IMR-90 (cell line): ENCODE results near the gene GRID1. TPM values are rescaled to one million over a fixed set of nuclear protein-coding genes. Genes with fewer than 3 reads are reported as not detected.

Source experiments
- ATAC-seq: fragments of 200-7000 bp; cut with Tn5 transposase; 2 replicates; pipeline ENCODE4 v1.9.1; 2020; ENCODE audit warnings: low read depth, mild to moderate bottlenecking, moderate library complexity
- BruUV-seq: library from RNA; stranded (reverse); fragments of 400-500 nt; replicated peaks from 2 replicates; lab custom pipeline; 2021; lab: Mats Ljungman, UMichigan
- CTCF ChIA-PET: fragments of 300-600 bp; formaldehyde crosslinking; extraction: SDS; loops from one replicate; lab custom pipeline; 2021; ENCODE audit warnings: antibody characterized with exemption; lab: Yijun Ruan, JAX
- POLR2A ChIA-PET: fragments of 300-600 bp; sonication (Branson Sonifier 250); formaldehyde crosslinking; loops from one replicate; lab custom pipeline; 2022; ENCODE audit warnings: antibody characterized with exemption; ENCODE audit not compliant: unreplicated experiment; lab: Charles Lee
- DNase-seq: peaks from one replicate; pipeline ENCODE4 v3.0.0; 2013
- H2AFZ ChIP-seq: replicated peaks from 2 replicates; pipeline ENCODE3; 2013; ENCODE audit warnings: low read length, mild to moderate bottlenecking; ENCODE audit not compliant: poor library complexity
- H2AK5ac ChIP-seq: 2 replicates; pipeline ENCODE4 v1.6.1; 2013; ENCODE audit warnings: low read depth, low read length, inconsistent platforms
- H2AK9ac ChIP-seq: replicated peaks from 2 replicates; pipeline ENCODE3; 2013; ENCODE audit warnings: mild to moderate bottlenecking, low read depth, low read length, moderate library complexity; ENCODE audit not compliant: poor library complexity
- H2BK120ac ChIP-seq: 2 replicates; pipeline ENCODE4 v1.6.1; 2013; ENCODE audit warnings: low read depth, low read length, inconsistent platforms
- H2BK15ac ChIP-seq: 3 replicates; pipeline ENCODE4 v1.6.1; 2013; ENCODE audit warnings: low read depth, low read length, inconsistent platforms
- H2BK20ac ChIP-seq: 2 replicates; pipeline ENCODE4 v1.6.1; 2013; ENCODE audit warnings: low read depth, mild to moderate bottlenecking, inconsistent platforms, low read length, moderate library complexity
- H2BK5ac ChIP-seq: 2 replicates; pipeline ENCODE4 v1.6.1; 2013; ENCODE audit warnings: mild to moderate bottlenecking, low read depth, low read length, inconsistent platforms; ENCODE audit not compliant: poor library complexity, severe bottlenecking
- H3K14ac ChIP-seq: replicated peaks from 2 replicates; pipeline ENCODE4 v1.6.1; 2013; ENCODE audit warnings: low read depth, low read length, inconsistent platforms
- H3K18ac ChIP-seq: 2 replicates; pipeline ENCODE4 v1.6.1; 2013; ENCODE audit warnings: low read depth, low read length, control low read depth
- H3K23ac ChIP-seq: 2 replicates; pipeline ENCODE4 v1.6.1; 2013; ENCODE audit warnings: low read depth, low read length, inconsistent platforms
- H3K27ac ChIP-seq: 2 replicates; pipeline ENCODE4 v1.5.1; 2013; ENCODE audit warnings: mild to moderate bottlenecking, control low read depth, low read length; ENCODE audit not compliant: insufficient read depth
- H3K27me3 ChIP-seq: 2 replicates; pipeline ENCODE4 v1.6.1; 2013; ENCODE audit warnings: low read length; ENCODE audit not compliant: control insufficient read depth, insufficient read depth
- H3K36me3 ChIP-seq: 2 replicates; pipeline ENCODE4 v1.6.1; 2013; ENCODE audit warnings: low read length, mixed read lengths; ENCODE audit not compliant: control insufficient read depth, insufficient read depth
- H3K4ac ChIP-seq: 2 replicates; pipeline ENCODE4 v1.6.1; 2013; ENCODE audit warnings: low read depth, low read length, inconsistent platforms
- H3K4me1 ChIP-seq: 2 replicates; pipeline ENCODE4 v1.6.1; 2013; ENCODE audit warnings: low read length, mixed read lengths; ENCODE audit not compliant: control insufficient read depth, insufficient read depth
- H3K4me2 ChIP-seq: 2 replicates; pipeline ENCODE4 v1.6.1; 2013; ENCODE audit warnings: low read depth, mild to moderate bottlenecking, control low read depth, low read length, moderate library complexity
- H3K4me3 ChIP-seq: 2 replicates; pipeline ENCODE4 v1.5.1; 2013; ENCODE audit warnings: low read depth, mild to moderate bottlenecking, control low read depth, low read length, moderate library complexity; ENCODE audit not compliant: insufficient read depth
- H3K56ac ChIP-seq: 2 replicates; pipeline ENCODE4 v1.6.1; 2013; ENCODE audit warnings: low read length, inconsistent platforms; ENCODE audit not compliant: insufficient read depth; ENCODE audit errors: extremely low read depth
- H3K79me1 ChIP-seq, 2 experiments: 2 replicates each; pipeline ENCODE4 v1.6.1; 2013; ENCODE audit warnings: low read length in 2 of 2, inconsistent platforms in 1 of 2, low read depth in 1 of 2
- H3K9ac ChIP-seq: 2 replicates; pipeline ENCODE4 v1.6.1; 2013; ENCODE audit warnings: low read depth, low read length, control low read depth
- H3K9me1 ChIP-seq: 2 replicates; pipeline ENCODE4 v1.6.1; 2013; ENCODE audit warnings: low read length, inconsistent platforms; ENCODE audit not compliant: insufficient read depth
- H3K9me3 ChIP-seq: 2 replicates; pipeline ENCODE4 v1.6.1; 2013; ENCODE audit warnings: low read length; ENCODE audit not compliant: control insufficient read depth, insufficient read depth
- H4K20me1 ChIP-seq: 2 replicates; pipeline ENCODE4 v1.6.1; 2013; ENCODE audit warnings: low read length, inconsistent platforms; ENCODE audit not compliant: insufficient read depth
- H4K5ac ChIP-seq: 2 replicates; pipeline ENCODE4 v1.6.1; 2013; ENCODE audit warnings: mild to moderate bottlenecking, low read depth, low read length, control low read depth
- H4K8ac ChIP-seq, 2 experiments: 2 replicates each; pipeline ENCODE4 v1.6.1; 2013; ENCODE audit warnings: low read depth in 2 of 2, low read length in 2 of 2, control low read depth in 1 of 2, inconsistent platforms in 1 of 2
- H4K91ac ChIP-seq: 2 replicates; pipeline ENCODE4 v1.6.1; 2013; ENCODE audit warnings: low read depth, low read length, inconsistent platforms; ENCODE audit not compliant: insufficient read depth
- BHLHE40 ChIP-seq: fragments of 150-350 bp; IDR thresholded peaks from 2 replicates; pipeline ENCODE4 v1.6.1; 2016; ENCODE audit warnings: mild to moderate bottlenecking, low read depth, low read length
- CEBPB ChIP-seq: IDR thresholded peaks from 2 replicates; pipeline ENCODE4 v1.6.1; 2012; ENCODE audit warnings: low read depth, low read length, improper control_type of control experiment
- CHD1 ChIP-seq: IDR thresholded peaks from 2 replicates; pipeline ENCODE4 v1.6.1; 2012; ENCODE audit warnings: low read depth, low read length, improper control_type of control experiment
- ELK1 ChIP-seq: fragments of 150-350 bp; IDR thresholded peaks from 2 replicates; pipeline ENCODE4 v1.6.1; 2016; ENCODE audit warnings: low read depth, mild to moderate bottlenecking, low read length, moderate library complexity, borderline replicate concordance
- FOS ChIP-seq: fragments of 150-350 bp; IDR thresholded peaks from 2 replicates; pipeline ENCODE4 v1.6.1; 2016; ENCODE audit warnings: low read depth, low read length
- MAFK ChIP-seq: IDR thresholded peaks from 2 replicates; pipeline ENCODE4 v1.6.1; 2012; ENCODE audit warnings: low read depth, low read length, improper control_type of control experiment
- MAZ ChIP-seq: IDR thresholded peaks from 2 replicates; pipeline ENCODE4 v1.6.1; 2012; ENCODE audit warnings: low read depth, mild to moderate bottlenecking, low read length, improper control_type of control experiment, moderate library complexity, borderline replicate concordance
- MXI1 ChIP-seq: IDR thresholded peaks from 2 replicates; pipeline ENCODE4 v1.6.1; 2012; ENCODE audit warnings: low read depth, mild to moderate bottlenecking, low read length, moderate library complexity, borderline replicate concordance
- NFE2L2 ChIP-seq: fragments of 150-350 bp; IDR thresholded peaks from 2 replicates; pipeline ENCODE4 v1.6.1; 2016; ENCODE audit warnings: low read depth, mild to moderate bottlenecking, low read length
- POLR2A ChIP-seq: IDR thresholded peaks from 2 replicates; pipeline ENCODE4 v1.6.1; 2012; ENCODE audit warnings: mild to moderate bottlenecking, low read depth, low read length
- RAD21 ChIP-seq: IDR thresholded peaks from 2 replicates; pipeline ENCODE4 v1.6.1; 2012; ENCODE audit warnings: low read length, improper control_type of control experiment
- RCOR1 ChIP-seq: IDR thresholded peaks from 2 replicates; pipeline ENCODE4 v1.6.1; 2012; ENCODE audit warnings: mild to moderate bottlenecking, low read length, improper control_type of control experiment; ENCODE audit not compliant: insufficient replicate concordance
- RFX5 ChIP-seq: IDR thresholded peaks from 2 replicates; pipeline ENCODE4 v1.8.0; 2012; ENCODE audit warnings: low read depth, mild to moderate bottlenecking, low read length, moderate library complexity
- SMC3 ChIP-seq: fragments of 150-350 bp; IDR thresholded peaks from 2 replicates; pipeline ENCODE4 v1.6.1; 2016; ENCODE audit warnings: low read depth, mild to moderate bottlenecking, antibody characterized with exemption, low read length, moderate library complexity
- USF2 ChIP-seq: fragments of 150-350 bp; IDR thresholded peaks from 2 replicates; pipeline ENCODE4 v1.6.1; 2017; ENCODE audit warnings: mild to moderate bottlenecking, antibody characterized with exemption, low read length, low read depth
- WGBS, 2 experiments: methylation state at CpG; one replicate each; pipeline versions ENCODE4 v1.1.5 to v1.1.7; 2013; ENCODE audit warnings: missing lambda C conversion rate in 2 of 2; ENCODE audit not compliant: insufficient read length in 1 of 2; ENCODE audit errors: extremely low coverage in 2 of 2; 5-methylcytosine and 5-hydroxymethylcytosine counted together
- dilution Hi-C: fragments of 300-500 bp; cut with HindIII; formaldehyde crosslinking; loops from one replicate; pipeline ENCODE4 v1.14.3; 2018; ENCODE audit warnings: low sequenced_read_pairs; ENCODE audit not compliant: unreplicated experiment
- in situ Hi-C: fragments of 300-500 bp; cut with MboI; formaldehyde crosslinking; loops from 3 replicates; pipeline ENCODE4 v1.14.3; 2019; ENCODE audit warnings: low sequenced_read_pairs, inconsistent platforms, mixed read lengths
- intact Hi-C: fragments of 100-400 bp; cut with micrococcal nuclease; formaldehyde crosslinking; loops from 2 replicates; pipeline ENCODE4 v1.10.0; 2022
- polyA plus RNA-seq, 3 experiments: library from polyadenylated mRNA; depleted of rRNA; stranded (reverse); fragments of >200 nt; gene quantifications; 2 replicates each; pipeline ENCODE4 v1.2.3, GENCODE V29; 2012; ENCODE audit warnings: low replicate concordance in 1 of 3
- total RNA-seq: library from RNA; depleted of rRNA; stranded (reverse); fragments of >200 nt; gene quantifications from 2 replicates; pipeline ENCODE4 v1.2.3, GENCODE V29; 2012
- TF ChIP-seq, protein P1 (sequence below): conservative IDR thresholded peaks from 2 replicates; pipeline ENCODE4 v1.5.1; 2012; ENCODE audit warnings: mild to moderate bottlenecking, low read depth, low read length, improper control_type of control experiment

The GRID1 gene
- total and polyA plus RNA-seq, 2 of the 4 experiments (the other 2 are of a cell fraction), result not detected

DNA sequence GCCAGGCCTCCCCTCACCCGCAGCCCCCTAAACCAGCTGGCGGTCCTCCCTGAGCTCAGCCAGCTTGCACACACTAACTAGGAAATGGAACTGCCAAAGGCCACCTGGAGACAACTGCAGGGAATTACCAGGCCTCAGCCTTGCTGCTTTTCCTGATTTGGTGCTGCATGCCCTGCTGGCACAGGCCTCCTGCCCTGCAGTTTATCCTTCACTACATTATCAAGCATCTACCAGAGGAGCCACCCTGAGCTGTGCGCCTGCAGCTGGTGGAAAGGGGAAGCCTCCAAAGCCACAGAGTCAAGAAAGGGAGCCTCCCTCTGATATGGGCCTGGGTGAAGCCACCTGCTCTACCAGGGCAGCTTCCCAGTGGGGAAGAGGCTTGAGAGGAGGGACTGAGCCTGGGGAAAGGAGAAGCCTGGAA is 139.8 kb downstream of the GRID1 start:
- Histone ChIP-seq H2AFZ (no peak overlapping the region), H3K4me2 (no peak overlapping the region), H4K91ac (no peak overlapping the region), H3K9me3 (no peaks in the 10 kb centered on the region), H4K8ac (no peak overlapping the region), H2BK15ac (no peak overlapping the region), H2AK9ac (no peak overlapping the region), H2BK20ac (no peak overlapping the region), H2AK5ac (no peak overlapping the region), H3K14ac (no peak overlapping the region), H4K5ac (no peak overlapping the region), H2BK5ac (no peak overlapping the region), H3K27me3 (no peaks in the 10 kb centered on the region), H3K4me1 (no peaks in the 10 kb centered on the region), H3K27ac (no peak overlapping the region), H3K9ac (no peak overlapping the region), H4K20me1 (no peaks in the 10 kb centered on the region), H3K18ac (no peak overlapping the region), H3K9me1 (no peaks in the 10 kb centered on the region), H3K4ac (no peak overlapping the region), H3K36me3 (no peaks in the 10 kb centered on the region), H3K56ac (no peak overlapping the region), H3K4me3 (no peak overlapping the region), H3K23ac (no peak overlapping the region), H3K79me1 (no peaks in the 10 kb centered on the region), H2BK120ac (no peak overlapping the region)
- in situ Hi-C loops (no loop called here), intact Hi-C loops (no loop called here), dilution Hi-C loops (no loop called here)
- TF ChIP-seq CEBPB (no peak), RAD21 (no peak), MAFK (no peak), MAZ (no peak), CHD1 (no peak), SMC3 (no peak), BHLHE40 (no peak), ELK1 (no peak), NFE2L2 (no peak), FOS (no peak), RCOR1 (no peak), POLR2A (no peak), MXI1 (no peak), RFX5 (no peak), USF2 (no peak)
- TF ChIP-seq, protein P1, sequence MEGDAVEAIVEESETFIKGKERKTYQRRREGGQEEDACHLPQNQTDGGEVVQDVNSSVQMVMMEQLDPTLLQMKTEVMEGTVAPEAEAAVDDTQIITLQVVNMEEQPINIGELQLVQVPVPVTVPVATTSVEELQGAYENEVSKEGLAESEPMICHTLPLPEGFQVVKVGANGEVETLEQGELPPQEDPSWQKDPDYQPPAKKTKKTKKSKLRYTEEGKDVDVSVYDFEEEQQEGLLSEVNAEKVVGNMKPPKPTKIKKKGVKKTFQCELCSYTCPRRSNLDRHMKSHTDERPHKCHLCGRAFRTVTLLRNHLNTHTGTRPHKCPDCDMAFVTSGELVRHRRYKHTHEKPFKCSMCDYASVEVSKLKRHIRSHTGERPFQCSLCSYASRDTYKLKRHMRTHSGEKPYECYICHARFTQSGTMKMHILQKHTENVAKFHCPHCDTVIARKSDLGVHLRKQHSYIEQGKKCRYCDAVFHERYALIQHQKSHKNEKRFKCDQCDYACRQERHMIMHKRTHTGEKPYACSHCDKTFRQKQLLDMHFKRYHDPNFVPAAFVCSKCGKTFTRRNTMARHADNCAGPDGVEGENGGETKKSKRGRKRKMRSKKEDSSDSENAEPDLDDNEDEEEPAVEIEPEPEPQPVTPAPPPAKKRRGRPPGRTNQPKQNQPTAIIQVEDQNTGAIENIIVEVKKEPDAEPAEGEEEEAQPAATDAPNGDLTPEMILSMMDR, result no peak
- no TSS peak for BruUV-seq
- no peak for DNase-seq
- no CpG with 5 or more reads among the region's 3 CpGs for WGBS, 2 experiments
- no peak for ATAC-seq
- ChIA-PET CTCF (no interaction called here), POLR2A (no interaction called here)
